GM12801 (cell line): Measurements from ENCODE around the gene ACO2.

Experiments used
- TF ChIP-seq, protein P1 (sequence below): IDR thresholded peaks from one replicate; pipeline ENCODE4 v1.5.1; 2011; ENCODE audit warnings: control low read depth; ENCODE audit not compliant: insufficient read length; ENCODE audit errors: extremely low read depth

The ACO2 gene

DNA sequence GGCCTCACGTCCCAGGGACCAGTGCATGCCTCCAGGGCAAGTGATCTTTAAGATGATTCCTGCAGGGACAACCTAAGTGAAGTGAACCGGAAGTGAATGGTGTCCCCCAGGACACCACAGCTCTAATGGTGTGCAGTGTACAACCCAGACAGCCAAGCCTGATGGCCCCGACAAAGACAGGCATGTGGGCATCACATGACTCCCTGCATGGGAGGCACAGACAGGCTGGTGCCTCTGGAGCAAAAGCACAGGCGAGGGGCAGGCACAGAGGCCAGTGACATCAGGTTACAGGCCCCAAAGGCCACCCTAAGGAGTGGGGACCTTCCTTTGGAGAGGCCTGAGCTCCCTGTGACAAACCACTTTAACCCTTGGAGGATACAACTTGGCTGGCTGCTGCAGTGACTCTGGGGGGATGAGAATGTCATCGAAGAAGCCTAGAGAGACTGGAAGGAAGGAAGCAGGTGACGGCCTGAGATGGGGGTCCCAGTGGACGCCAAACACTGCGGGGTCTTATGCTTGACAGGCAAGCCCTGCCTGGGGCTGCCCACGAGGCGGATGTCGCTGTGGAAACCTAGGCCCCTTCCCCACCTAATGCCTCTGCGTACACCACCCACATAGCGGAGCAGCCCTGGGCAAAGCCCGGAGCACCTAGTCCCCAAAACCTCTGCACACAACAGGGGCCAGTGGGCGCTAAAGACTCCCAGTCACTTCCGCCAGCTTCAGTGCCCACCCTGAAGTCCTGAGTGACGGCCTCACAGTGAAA, 63.0 kb downstream of the ACO2 start:
- TF ChIP-seq, protein P1, sequence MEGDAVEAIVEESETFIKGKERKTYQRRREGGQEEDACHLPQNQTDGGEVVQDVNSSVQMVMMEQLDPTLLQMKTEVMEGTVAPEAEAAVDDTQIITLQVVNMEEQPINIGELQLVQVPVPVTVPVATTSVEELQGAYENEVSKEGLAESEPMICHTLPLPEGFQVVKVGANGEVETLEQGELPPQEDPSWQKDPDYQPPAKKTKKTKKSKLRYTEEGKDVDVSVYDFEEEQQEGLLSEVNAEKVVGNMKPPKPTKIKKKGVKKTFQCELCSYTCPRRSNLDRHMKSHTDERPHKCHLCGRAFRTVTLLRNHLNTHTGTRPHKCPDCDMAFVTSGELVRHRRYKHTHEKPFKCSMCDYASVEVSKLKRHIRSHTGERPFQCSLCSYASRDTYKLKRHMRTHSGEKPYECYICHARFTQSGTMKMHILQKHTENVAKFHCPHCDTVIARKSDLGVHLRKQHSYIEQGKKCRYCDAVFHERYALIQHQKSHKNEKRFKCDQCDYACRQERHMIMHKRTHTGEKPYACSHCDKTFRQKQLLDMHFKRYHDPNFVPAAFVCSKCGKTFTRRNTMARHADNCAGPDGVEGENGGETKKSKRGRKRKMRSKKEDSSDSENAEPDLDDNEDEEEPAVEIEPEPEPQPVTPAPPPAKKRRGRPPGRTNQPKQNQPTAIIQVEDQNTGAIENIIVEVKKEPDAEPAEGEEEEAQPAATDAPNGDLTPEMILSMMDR = no peak

DNA sequence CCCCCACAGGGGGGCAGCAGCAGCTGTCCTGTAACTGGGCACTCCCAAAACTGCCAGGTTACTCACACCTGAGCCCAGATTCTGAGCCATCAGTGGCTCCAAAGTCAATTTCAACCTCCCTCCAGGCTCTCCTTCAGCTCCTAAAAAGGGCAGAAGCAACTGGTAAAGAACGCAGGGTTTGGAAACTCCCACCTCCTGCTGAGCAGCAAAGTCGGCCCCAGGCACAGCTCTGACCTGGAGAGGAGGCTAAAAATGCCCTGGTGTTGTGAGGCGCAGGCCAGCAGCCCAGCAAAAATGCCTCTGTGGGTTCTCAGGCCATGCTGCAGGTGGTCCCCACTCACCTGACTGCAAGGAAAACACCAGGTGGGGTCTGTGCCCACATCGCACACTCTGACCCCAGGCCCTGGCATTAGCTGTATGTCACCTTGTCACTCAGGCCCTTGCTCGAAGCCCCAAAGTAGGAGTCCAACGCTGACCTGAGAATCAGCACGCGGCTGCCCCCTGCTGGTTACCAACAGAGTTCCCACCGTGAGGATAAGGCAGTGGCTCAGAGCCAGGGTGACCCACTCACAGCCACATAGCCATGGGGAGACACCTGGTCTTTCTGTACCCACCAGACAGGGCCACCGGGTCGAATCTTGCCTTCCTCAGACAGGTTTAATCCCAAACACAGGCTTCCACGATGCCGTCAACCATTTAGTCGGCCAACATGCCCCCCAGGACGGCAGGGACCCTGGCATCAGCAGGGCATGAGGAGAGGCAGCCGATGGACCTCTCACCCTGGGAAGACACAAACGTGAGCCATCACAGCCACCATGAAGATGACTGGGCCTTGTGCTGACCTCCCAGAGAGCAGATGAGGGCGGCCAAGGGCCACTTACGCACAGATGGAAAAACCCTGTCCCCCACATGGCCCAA, 64.2 kb downstream of the ACO2 start:
- TF ChIP-seq, protein P1 = no peak

DNA sequence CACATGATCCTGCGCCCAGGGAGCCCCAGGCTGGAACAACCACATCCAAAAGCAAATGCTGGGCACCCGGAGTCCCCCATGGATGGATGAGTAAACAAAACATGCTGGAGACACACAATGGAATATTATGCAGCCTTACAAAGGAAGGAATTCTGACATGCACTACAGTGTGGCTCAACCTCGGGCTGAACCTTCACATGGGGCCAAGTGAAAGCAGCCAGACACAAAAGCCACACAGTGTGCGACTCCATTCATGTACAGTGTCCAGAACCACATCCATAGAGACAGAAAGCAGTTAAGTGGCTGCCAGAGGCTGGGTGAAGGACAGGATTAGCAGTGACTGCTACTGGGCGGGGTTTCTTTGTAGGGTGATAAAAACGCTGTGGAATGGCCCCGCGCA, 65.3 kb downstream of the ACO2 start:
- TF ChIP-seq, protein P1 = no peak

DNA sequence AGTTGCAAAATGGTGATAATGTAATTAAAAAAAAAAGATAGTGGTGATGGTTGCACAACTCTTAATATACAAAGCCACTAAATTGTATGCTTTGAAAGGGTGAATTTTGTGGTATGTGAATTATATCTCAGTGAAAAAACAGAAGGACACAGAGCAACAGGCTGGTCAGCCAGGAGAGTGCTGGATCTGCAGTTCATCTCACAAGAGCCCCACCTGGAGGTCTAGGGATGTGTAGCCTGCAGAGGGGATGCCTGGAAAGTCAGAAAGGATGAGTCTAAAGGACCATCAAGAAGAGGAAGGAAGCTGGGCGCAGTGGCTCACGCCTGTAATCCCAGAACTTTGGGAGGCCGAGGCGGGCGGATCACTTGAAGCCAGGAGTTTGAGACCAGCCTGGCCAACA, 66.3 kb downstream of the ACO2 start:
- TF ChIP-seq, protein P1 = no peak

DNA sequence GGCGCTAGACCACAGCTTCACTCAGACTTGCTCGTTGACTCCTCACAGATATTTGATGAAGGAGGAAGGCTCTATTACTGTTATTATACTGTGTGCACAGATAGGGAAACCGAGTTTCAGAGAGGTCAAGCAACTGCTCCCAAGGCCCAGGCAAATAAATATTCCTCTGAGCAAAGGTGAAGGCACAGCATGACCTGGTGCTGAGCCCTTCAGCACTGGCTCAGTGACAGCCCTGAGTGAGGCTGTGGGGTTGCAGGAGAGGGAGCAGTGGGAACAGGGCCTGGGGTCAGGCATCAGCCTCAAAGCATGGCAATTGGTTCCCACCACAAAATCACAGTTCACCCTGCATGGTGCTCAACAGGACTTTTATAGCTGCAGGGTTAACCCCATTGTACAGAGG, 68.3 kb downstream of the ACO2 start:
- TF ChIP-seq, protein P1 = no peak

DNA sequence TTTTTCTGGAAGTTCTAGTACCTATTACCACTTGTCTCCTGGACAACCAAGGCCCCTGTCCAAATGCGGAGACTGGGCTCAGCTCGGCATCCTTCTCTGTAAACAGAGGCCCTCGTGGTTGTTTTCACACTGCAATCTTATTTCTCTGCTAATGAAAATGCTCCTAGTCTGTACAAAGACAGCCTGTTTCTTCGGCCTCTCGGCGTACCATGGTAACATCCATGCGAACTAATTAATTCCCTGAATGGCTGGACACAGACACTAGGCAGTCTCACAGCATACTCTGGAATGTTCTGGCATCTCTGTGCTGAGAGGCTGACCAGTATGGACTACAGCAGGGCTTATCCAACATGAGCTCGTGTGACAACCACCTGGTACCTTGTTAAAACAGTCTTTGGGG, 69.7 kb downstream of the ACO2 start:
- TF ChIP-seq, protein P1 = no peak

DNA sequence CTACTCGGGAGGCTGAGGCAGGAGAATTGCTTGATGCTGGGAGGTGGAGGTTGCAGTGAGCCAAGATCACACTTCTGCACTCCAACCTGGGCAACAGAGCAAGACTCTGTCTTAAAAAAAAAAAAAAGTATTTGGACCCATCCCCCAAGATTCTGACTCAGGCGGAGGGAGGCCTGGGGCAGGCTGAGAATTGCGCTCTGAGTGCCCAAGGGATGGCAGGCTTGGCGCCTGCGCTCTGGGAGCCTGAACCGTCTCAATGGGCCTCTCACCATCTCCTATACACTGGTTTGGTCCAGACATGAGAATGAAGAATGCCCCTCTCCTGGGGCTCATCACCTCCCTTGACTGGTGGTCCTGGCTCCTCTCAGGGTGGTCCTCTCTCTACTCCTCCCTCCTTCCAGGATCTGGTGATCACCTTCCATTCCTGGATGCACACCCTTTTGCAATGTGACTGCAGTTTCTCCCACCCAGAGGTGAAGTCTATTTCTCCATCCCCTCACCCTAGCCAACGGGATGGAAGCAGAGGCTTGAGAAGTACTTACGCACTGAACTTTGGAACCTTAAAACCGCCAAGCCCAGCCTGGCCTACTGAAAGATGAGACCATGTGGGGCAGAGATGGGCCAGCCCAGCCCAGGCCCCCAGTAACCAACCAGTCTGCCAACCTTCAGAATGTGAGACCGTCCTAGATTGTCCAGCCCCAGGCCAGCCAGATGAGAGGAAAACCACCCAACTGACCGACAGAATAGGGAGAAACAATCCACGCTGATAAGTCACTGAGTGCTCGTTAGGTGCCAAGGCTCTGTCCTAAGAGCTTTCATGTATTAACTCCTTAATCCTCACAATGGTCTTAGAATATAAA, 70.5 kb downstream of the ACO2 start:
- TF ChIP-seq, protein P1 = no peak
